IPS-18a (cell line): Measurements from ENCODE around the gene TAP2.
A peak's percentile ranks its signal among the peaks of the same experiment; 100 is the strongest.

Source experiments
- H3K27ac ChIP-seq: one replicate; pipeline ENCODE4 v1.5.1; 2013; ENCODE audit warnings: low read length
- H3K27me3 ChIP-seq: one replicate; pipeline ENCODE4 v1.6.1; 2013; ENCODE audit warnings: mild to moderate bottlenecking, low read length; ENCODE audit not compliant: control insufficient read depth, insufficient read depth
- H3K36me3 ChIP-seq: one replicate; pipeline ENCODE4 v1.6.1; 2013; ENCODE audit warnings: low read depth, low read length; ENCODE audit not compliant: control insufficient read depth
- H3K4me1 ChIP-seq: one replicate; pipeline ENCODE4 v1.6.1; 2013; ENCODE audit warnings: low read depth, low read length; ENCODE audit not compliant: control insufficient read depth
- H3K4me3 ChIP-seq: one replicate; pipeline ENCODE4 v1.5.1; 2013; ENCODE audit warnings: low read length
- H3K9ac ChIP-seq: one replicate; pipeline ENCODE4 v1.6.1; 2013; ENCODE audit warnings: mild to moderate bottlenecking, low read length, moderate library complexity
- H3K9me3 ChIP-seq: one replicate; pipeline ENCODE4 v1.6.1; 2013; ENCODE audit warnings: low read depth, low read length; ENCODE audit not compliant: control insufficient read depth

Gene TAP2

DNA sequence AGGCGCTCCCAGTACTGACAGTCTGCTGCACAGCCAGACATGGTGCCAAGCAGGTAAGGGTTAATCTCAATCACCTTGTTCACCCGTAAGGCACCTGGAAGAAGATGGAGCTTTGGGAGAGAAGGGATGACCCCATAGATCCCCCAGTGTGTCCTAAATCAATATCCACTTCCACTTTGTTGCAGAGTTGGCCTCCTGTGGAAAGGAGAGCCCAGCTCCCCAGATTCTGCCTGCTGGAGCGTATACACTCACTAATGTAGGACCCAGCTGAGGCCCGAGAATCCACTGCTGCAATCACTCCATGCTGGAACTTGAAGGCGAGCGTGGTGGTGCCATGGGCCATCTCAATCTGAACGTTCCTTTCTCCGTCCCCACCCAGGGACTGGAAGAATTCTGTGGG is 4.2 kb upstream of the TAP2 start:
- Histone ChIP-seq H3K9ac (no peak overlapping the region), H3K36me3 (no peaks in the 10 kb centered on the region), H3K9me3 (no peaks in the 10 kb centered on the region), H3K4me3 (no peak overlapping the region), H3K27ac (no peak overlapping the region), H3K4me1 (no peaks in the 10 kb centered on the region), H3K27me3 (peaks cover 28% of the 10 kb centered on the region)

DNA sequence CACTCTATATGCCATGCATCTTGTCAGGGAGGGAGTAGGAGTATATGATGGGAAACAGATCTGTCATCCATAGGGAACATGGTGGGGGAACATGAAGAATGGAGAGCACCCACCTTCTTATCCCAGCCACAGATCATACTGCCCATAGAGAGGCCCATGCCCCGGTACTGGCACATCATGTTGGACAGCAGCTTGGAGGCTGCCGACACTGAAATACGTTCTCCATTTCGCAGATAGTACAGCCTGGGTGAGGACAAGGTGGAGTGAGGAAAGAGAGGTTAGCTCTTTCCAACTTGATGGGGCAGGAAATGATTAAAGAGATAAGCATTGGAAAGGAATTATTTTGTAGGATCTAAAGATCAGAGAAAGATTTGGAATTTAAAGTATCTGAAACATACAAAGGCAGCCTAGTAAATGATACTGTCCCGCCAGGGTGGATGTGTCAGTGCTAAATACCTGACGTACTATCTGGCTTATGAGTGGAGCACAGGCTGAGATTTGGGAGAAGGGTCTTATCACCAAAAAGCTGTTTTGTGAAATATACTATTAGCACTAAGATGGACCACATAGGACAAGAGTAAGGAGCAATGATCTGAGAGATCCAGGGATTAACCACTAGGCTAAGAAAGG is 3.6 kb upstream of the TAP2 start:
- peaks cover 4% of the 10 kb centered on the region for H3K4me1 ChIP-seq
- no peak overlapping the region for H3K27ac ChIP-seq
- H3K4me3 ChIP-seq, result no peak overlapping the region

DNA sequence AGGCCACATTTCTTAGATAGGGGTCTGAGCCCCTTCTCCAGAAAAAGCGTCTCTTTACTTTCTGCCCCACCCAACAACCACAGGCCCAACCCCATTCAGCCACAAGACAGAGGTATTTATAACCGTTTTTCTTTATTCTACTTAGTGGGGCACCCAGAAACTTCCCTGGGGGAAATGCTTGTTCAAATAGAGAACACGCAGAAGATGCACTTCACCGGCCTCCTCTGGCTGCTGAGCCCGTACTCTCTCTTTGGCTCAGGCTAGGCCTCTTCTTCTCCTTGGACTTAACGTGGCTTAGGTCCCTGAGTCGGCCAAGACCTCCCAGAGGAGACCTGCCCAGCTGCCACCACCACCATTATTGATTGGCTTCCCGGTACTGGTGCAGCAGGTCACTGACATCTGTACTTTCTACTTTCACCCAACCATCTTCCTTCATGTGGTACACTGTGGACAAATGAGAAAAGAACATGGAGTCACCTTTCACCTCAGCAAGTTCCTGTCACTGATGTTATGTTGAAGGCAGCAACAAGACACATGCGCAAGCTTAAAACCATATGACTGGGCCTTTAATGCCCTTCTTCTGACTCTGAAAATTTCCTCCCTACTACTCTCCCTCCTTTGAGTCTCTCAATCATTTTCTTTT is 2.2 kb upstream of the TAP2 start:
- no peaks in the 10 kb centered on the region for H3K9me3 ChIP-seq
- peaks cover 4% of the 10 kb centered on the region for H3K4me1 ChIP-seq
- no peak overlapping the region for H3K27ac ChIP-seq
- no peak overlapping the region for H3K4me3 ChIP-seq
- H3K27me3 ChIP-seq, result peaks cover 35% of the 10 kb centered on the region
- no peak overlapping the region for H3K9ac ChIP-seq
- H3K36me3 ChIP-seq, result no peaks in the 10 kb centered on the region

More for the DNA sequence above, 3.6 kb upstream of the TAP2 start:
- H3K36me3 ChIP-seq, result no peaks in the 10 kb centered on the region
- H3K9me3 ChIP-seq, result no peaks in the 10 kb centered on the region
- peaks cover 33% of the 10 kb centered on the region for H3K27me3 ChIP-seq
- no peak overlapping the region for H3K9ac ChIP-seq

DNA sequence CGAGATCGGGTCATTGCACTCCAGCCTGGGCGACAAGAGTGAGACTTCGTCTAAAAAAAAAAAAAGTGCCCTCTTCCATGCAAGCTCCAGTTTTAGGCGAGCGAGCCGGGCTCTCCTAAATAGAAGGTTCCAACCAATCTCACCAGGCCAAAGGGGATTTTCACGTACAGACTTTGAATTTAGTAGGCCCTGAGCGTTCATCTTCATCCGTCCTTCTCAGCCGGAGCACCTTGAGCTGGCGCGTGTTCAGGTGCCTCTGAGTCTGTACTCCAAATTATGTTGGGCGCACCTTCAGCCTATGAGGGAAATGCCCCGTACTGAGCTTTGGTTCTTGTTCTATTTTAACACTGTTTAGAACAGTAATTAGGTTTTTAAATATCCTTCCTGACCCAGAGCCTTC is 817 bp upstream of the TAP2 start:
- H3K4me3 ChIP-seq, result no peak overlapping the region
- no peaks in the 10 kb centered on the region for H3K36me3 ChIP-seq
- no peak overlapping the region for H3K27ac ChIP-seq
- peaks cover 4% of the 10 kb centered on the region for H3K4me1 ChIP-seq
- H3K9ac ChIP-seq, result no peak overlapping the region
- no peaks in the 10 kb centered on the region for H3K9me3 ChIP-seq
- peaks cover 28% of the 10 kb centered on the region for H3K27me3 ChIP-seq

DNA sequence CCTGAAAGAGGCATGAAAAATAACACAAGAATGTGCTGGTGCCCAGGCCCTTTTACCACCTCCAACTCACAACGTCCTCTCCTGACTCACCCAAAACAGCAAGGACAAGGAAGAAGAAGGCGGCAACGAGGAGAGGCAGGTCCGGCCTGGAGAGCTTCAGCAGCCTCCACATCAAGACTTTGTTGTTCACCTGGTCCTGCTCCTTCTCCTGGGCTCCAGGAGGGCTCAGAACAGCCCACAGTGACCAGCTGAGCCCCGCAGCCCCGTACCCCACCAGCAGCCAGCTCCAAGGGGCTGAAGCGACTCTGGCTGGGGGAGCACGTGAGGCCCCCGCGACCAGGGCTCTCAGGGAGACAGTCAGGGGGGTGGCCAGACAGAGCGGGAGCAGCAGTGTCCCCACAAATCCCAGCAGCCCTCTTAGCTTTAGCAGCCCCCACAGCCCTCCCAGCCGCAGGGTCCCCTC is 857 bp downstream of the TAP2 start:
- Histone ChIP-seq H3K4me3 (peak overlapping the region; percentile 79), H3K27me3 (peaks cover 12% of the 10 kb centered on the region), H3K9ac (peak overlapping the region; percentile 64), H3K4me1 (peaks cover 4% of the 10 kb centered on the region), H3K36me3 (no peaks in the 10 kb centered on the region), H3K9me3 (no peaks in the 10 kb centered on the region), H3K27ac (no peak overlapping the region)

DNA sequence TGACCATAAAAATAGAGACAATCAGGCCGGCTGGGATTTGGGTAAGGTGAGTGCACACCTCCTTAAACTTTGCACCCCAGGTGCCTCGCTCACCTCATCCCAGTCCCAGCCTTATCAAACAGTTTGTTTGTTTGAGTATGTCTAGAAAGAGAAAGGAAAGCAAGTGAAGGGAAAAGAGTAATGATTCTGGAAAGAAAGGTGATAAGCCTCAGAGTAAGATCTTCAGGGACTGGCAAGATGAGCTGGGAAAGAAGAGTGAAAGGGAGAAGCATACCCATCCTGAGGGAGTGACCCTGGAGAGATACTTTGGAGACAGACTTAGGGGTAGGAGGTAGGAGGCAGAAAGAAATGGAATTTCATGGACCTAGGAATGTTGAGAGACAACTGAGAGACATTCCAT is 1.7 kb downstream of the TAP2 start:
- H3K9ac ChIP-seq, result no peak overlapping the region
- H3K4me3 ChIP-seq, result no peak overlapping the region
- peaks cover 4% of the 10 kb centered on the region for H3K4me1 ChIP-seq
- peaks cover 7% of the 10 kb centered on the region for H3K27me3 ChIP-seq
- no peaks in the 10 kb centered on the region for H3K36me3 ChIP-seq
- no peak overlapping the region for H3K27ac ChIP-seq
- no peaks in the 10 kb centered on the region for H3K9me3 ChIP-seq

DNA sequence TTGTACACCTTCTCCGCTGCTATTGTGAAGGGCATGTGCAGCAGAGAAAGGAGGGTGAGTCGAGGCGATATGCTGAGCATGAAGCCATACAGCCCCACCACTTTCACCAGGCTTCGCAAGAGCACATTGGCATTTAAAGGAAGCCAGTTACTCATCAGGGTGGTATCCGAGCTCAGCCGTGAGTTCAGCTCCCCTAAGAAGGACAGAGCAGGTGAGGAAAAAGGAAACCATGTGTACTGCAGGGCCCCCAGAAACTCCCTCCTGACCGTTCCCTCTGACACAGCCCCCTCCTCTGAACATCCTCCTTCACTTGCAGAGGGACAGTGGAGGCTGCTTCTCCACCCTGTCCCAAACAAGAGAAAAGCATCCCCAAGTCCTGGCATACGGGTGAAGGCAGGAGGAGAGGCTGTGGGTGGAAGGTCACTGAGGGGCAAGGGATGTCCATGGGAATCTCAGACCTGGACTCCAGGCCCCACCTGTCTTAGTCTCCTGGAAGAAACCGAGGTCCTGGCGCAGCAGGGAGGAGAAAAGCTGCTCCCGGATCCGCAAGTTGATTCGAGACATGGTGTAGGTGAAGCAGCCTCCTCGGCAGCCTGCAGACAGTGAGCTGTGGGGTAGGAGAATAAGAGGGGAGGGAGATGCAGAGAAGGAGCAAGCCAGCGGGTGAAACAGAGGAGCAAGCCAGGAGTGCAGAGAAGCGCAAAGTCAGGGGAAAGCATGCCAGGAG is 3.2 kb downstream of the TAP2 start:
- Histone ChIP-seq H3K4me1 (peaks cover 4% of the 10 kb centered on the region), H3K27ac (no peak overlapping the region), H3K4me3 (no peak overlapping the region), H3K36me3 (no peaks in the 10 kb centered on the region), H3K9me3 (no peaks in the 10 kb centered on the region), H3K27me3 (peaks cover 7% of the 10 kb centered on the region), H3K9ac (no peak overlapping the region)

DNA sequence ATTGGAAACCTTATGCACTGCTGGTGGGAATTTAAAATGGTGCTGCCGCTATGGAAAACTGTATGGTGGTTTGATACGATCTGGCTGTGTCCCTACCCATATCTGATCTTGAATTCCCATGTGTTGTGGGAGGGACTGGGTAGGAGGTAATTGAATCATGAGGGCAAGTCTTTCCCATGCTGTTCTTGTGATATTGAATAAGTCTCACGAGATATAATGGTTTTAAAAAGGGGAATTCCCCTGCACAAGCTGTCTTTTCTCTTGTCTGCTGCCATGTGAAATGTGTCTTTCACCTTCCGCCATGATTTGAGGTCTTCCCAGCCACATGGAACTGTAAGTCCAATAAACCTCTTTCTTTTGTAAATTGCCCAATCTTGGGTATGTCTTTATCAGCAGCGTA is 4.9 kb downstream of the TAP2 start:
- Histone ChIP-seq H3K36me3 (no peaks in the 10 kb centered on the region), H3K27me3 (peaks cover 7% of the 10 kb centered on the region), H3K27ac (no peak overlapping the region), H3K9ac (no peak overlapping the region), H3K9me3 (no peaks in the 10 kb centered on the region), H3K4me1 (peaks cover 4% of the 10 kb centered on the region), H3K4me3 (no peak overlapping the region)

DNA sequence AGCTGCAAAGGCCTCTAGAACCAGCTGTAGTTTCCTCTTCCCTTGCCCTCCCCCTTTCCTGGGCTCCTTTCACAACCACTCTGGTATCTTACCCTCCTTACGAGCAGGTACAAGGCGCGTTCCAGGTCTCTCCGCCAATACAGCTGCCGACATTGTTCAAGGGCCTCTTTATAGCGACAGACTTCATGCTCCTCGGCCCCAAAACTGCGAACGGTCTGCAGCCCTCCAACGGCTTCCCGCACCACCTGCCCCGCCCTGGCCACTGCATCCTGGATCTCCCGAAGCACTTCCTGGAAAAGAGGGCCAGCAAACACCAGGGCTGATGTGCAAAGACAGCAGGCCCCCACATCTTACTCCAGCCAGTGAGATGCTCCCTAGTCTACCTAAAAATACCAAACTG is 6.0 kb downstream of the TAP2 start:
- peaks cover 2% of the 10 kb centered on the region for H3K4me1 ChIP-seq
- H3K4me3 ChIP-seq, result no peak overlapping the region
- H3K36me3 ChIP-seq, result no peaks in the 10 kb centered on the region

DNA sequence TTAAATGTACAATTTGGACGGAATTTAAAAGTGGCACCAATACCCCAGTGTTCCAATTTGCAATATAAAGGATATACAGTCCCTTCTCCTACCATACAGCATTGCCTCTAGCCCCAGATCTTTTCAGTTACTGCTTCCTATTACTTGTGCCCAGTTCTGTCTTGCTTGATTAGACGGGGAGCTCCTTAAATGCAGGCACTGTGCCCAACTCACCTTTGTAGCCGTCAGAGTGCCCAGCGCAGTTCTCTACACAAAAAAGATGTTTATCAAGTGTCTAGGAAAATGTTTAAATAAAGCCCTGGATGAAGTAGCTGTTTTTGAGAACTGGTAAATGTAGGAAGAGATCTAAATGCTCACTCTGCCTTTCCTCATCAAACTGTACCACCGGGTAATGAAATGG is 7.6 kb downstream of the TAP2 start:
- Histone ChIP-seq H3K4me3 (no peak overlapping the region), H3K27me3 (no peaks in the 10 kb centered on the region), H3K9me3 (no peaks in the 10 kb centered on the region), H3K4me1 (peaks cover 2% of the 10 kb centered on the region), H3K27ac (no peak overlapping the region), H3K9ac (no peak overlapping the region), H3K36me3 (no peaks in the 10 kb centered on the region)

More for the DNA sequence above, 6.0 kb downstream of the TAP2 start:
- Histone ChIP-seq H3K9ac (no peak overlapping the region), H3K27me3 (peaks cover 6% of the 10 kb centered on the region), H3K27ac (no peak overlapping the region), H3K9me3 (no peaks in the 10 kb centered on the region)

DNA sequence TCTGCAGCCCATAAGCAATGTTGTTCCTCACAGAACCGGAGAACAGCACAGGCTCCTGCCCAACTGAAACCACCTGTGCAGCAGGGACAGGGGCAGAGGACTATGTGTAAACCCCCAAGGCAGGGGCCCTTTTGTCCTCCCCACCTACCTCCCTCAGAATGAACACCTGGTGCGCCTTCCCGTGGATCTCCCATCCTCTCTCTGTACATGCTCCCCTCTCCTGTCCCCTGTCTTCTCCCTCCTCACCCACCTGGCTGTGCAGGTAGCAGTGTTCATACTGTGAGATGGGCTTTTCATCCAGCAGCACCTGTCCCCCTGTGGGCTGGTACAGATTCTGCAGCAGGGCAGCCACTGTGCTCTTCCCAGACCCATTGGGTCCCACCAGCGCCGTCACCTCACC is 8.5 kb downstream of the TAP2 start:
- H3K36me3 ChIP-seq, result no peaks in the 10 kb centered on the region
- no peak overlapping the region for H3K9ac ChIP-seq
- H3K4me3 ChIP-seq, result no peak overlapping the region
- H3K9me3 ChIP-seq, result no peaks in the 10 kb centered on the region
- peaks cover 5% of the 10 kb centered on the region for H3K4me1 ChIP-seq
- no peak overlapping the region for H3K27ac ChIP-seq
- H3K27me3 ChIP-seq, result no peaks in the 10 kb centered on the region
